Immature natural killer cell (primary cell): Measurements from ENCODE around the gene ABCA8. TPM values are rescaled to one million over a fixed set of nuclear protein-coding genes. Genes with fewer than 3 reads are reported as not detected.

Experiments
- DNase-seq, 3 donors: peaks; one replicate each; pipeline ENCODE4 v3.0.0; 2022; ENCODE audit warnings: mixed read lengths in 1 of 3
- H3K27ac Mint-ChIP-seq, 6 donors: one replicate each; pipeline ENCODE4 v1.8.0; 2020; ENCODE audit warnings: mixed read lengths in 6 of 6, mild to moderate bottlenecking in 5 of 6, inconsistent platforms in 4 of 6, moderate library complexity in 3 of 6
- H3K27me3 Mint-ChIP-seq, 3 donors: one replicate each; pipeline ENCODE4 v1.8.0; 2020 to 2021; ENCODE audit warnings: low read depth in 3 of 3, mild to moderate bottlenecking in 3 of 3, mixed read lengths in 3 of 3, moderate library complexity in 3 of 3, inconsistent platforms in 1 of 3
- H3K36me3 Mint-ChIP-seq, 3 donors: one replicate each; pipeline ENCODE4 v1.8.0; 2020; ENCODE audit warnings: mixed read lengths in 3 of 3, inconsistent platforms in 2 of 3, mild to moderate bottlenecking in 2 of 3
- H3K4me1 Mint-ChIP-seq, 2 donors: one replicate each; pipeline ENCODE4 v1.8.0; 2020; ENCODE audit warnings: inconsistent platforms in 2 of 2, mild to moderate bottlenecking in 2 of 2, mixed read lengths in 2 of 2, moderate library complexity in 1 of 2
- H3K4me3 Mint-ChIP-seq, 5 donors: one replicate each; pipeline ENCODE4 v1.8.0; 2020; ENCODE audit warnings: mild to moderate bottlenecking in 5 of 5, mixed read lengths in 5 of 5, inconsistent platforms in 3 of 5, moderate library complexity in 3 of 5
- H3K9me3 Mint-ChIP-seq, 6 donors: one replicate each; pipeline ENCODE4 v1.8.0; 2020; ENCODE audit warnings: mild to moderate bottlenecking in 6 of 6, mixed read lengths in 6 of 6, inconsistent platforms in 4 of 6, moderate library complexity in 3 of 6
- polyA plus RNA-seq, 3 donors: library from polyadenylated mRNA; unstranded; fragments of 300-500 nt; fragmentation: Illumina TruSeq; gene quantifications; one replicate each; pipeline ENCODE4 v1.2.3, GENCODE V29; 2021

ABCA8 gene
- polyA plus RNA-seq, 3 donors from 2014 or later, result not detected

- H3K36me3 Mint-ChIP-seq, result no peaks in the 10 kb centered on the region
- no peaks in the 10 kb centered on the region for H3K9me3 Mint-ChIP-seq
- no peak overlapping the region for H3K27ac Mint-ChIP-seq
- DNase-seq, result no peak
- H3K4me1 Mint-ChIP-seq, result no peaks in the 10 kb centered on the region
- H3K4me3 Mint-ChIP-seq, result no peak overlapping the region
- peaks cover 2 to 7% (median 2%) of the 10 kb centered on the region in 3 donors for H3K27me3 Mint-ChIP-seq
Observed at GRCh38 chr17:68822719-68823289, 132.4 kb downstream of the ABCA8 start.

GRCh38 chr17:68821860-68822696, 133.1 kb downstream of the ABCA8 start:
- no peak overlapping the region for H3K27ac Mint-ChIP-seq
- DNase-seq, result no peak
- H3K36me3 Mint-ChIP-seq, result no peaks in the 10 kb centered on the region
- no peaks in the 10 kb centered on the region for H3K9me3 Mint-ChIP-seq
- H3K4me3 Mint-ChIP-seq, result no peak overlapping the region
- H3K4me1 Mint-ChIP-seq, result no peaks in the 10 kb centered on the region
- H3K27me3 Mint-ChIP-seq, result peaks cover 0 to 12% (median 3%) of the 10 kb centered on the region in 3 donors

GRCh38 chr17:68820825-68821481, 134.2 kb downstream of the ABCA8 start:
- no peak for DNase-seq
- Mint-ChIP-seq H3K27me3 (peaks cover 0 to 17% (median 3%) of the 10 kb centered on the region in 3 donors), H3K4me1 (no peaks in the 10 kb centered on the region), H3K4me3 (no peak overlapping the region), H3K27ac (no peak overlapping the region), H3K9me3 (no peaks in the 10 kb centered on the region), H3K36me3 (no peaks in the 10 kb centered on the region)

- Mint-ChIP-seq H3K36me3 (no peaks in the 10 kb centered on the region), H3K4me3 (no peak overlapping the region)
Observed at GRCh38 chr17:68820476-68820824, 134.7 kb downstream of the ABCA8 start.

GRCh38 chr17:68819465-68819864, 135.7 kb downstream of the ABCA8 start:
- Mint-ChIP-seq H3K27me3 (peaks cover 0 to 16% (median 1%) of the 10 kb centered on the region in 3 donors), H3K9me3 (no peaks in the 10 kb centered on the region), H3K36me3 (no peaks in the 10 kb centered on the region), H3K27ac (no peak overlapping the region), H3K4me1 (no peaks in the 10 kb centered on the region), H3K4me3 (no peak overlapping the region)
- DNase-seq, result no peak

More at GRCh38 chr17:68820476-68820824, 134.7 kb downstream of the ABCA8 start:
- no peak for DNase-seq
- no peaks in the 10 kb centered on the region for H3K4me1 Mint-ChIP-seq
- H3K27ac Mint-ChIP-seq, result no peak overlapping the region
- H3K9me3 Mint-ChIP-seq, result no peaks in the 10 kb centered on the region
- peaks cover 0 to 16% (median 1%) of the 10 kb centered on the region in 3 donors for H3K27me3 Mint-ChIP-seq

Other genes with a start within 250 kb of the ABCA8 start
- gene ABCA9, start 105.5 kb upstream of the ABCA8 start, polyA plus RNA-seq, result under 1 TPM in 1 of 3 donors, not detected in 2; 0.47 TPM
- gene ABCA6, start 186.5 kb upstream of the ABCA8 start, polyA plus RNA-seq, result not detected